KOPT-K1 (cell line): ENCODE results near the gene NPIPA5.
"Not testable (repeated sequence)": the region's sequence is repeated elsewhere in the genome, so short reads cannot be mapped to it uniquely, and the experiment has no call there.

Experiments used
- H3K27ac ChIP-seq: fragments of 200-600 bp; sonication (generic); 2 replicates; pipeline ENCODE4 v1.5.1; 2016; ENCODE audit warnings: antibody characterized with exemption, mild to moderate bottlenecking, low read depth, low read length; ENCODE audit not compliant: poor library complexity, severe bottlenecking
- H3K36me3 ChIP-seq: fragments of 200-600 bp; sonication (generic); 2 replicates; pipeline ENCODE4 v1.5.1; 2017; ENCODE audit warnings: antibody characterized with exemption, mild to moderate bottlenecking, low read length, moderate library complexity; ENCODE audit not compliant: insufficient read depth
- H3K9me3 ChIP-seq: fragments of 200-600 bp; sonication (generic); 2 replicates; pipeline ENCODE4 v1.5.1; 2017; ENCODE audit warnings: antibody characterized with exemption, low read length, mild to moderate bottlenecking; ENCODE audit not compliant: insufficient read depth, poor library complexity, severe bottlenecking

NPIPA5 gene

DNA sequence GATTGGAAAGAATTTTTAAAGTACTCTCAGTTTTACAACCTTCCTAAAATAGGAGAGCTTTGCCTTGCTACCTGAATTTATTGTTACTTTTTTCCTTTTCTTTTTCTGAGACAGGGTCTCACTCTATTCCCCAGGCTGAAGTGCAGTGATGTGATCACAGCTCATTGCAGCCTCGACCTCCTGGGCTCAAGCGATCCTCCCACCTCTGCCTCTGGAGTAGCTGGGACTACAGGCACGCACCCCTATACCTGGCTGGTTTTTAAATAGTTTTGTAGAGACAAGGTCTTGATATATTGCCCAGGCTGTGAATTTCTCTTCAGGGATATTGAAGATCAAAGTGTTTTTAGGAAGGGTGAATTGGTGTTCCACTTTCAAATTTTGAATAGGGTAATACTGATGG, 21.2 kb upstream of the NPIPA5 start:
- H3K27ac ChIP-seq: no peak overlapping the region
- no peaks in the 10 kb centered on the region for H3K9me3 ChIP-seq
- H3K36me3 ChIP-seq: no peaks in the 10 kb centered on the region

DNA sequence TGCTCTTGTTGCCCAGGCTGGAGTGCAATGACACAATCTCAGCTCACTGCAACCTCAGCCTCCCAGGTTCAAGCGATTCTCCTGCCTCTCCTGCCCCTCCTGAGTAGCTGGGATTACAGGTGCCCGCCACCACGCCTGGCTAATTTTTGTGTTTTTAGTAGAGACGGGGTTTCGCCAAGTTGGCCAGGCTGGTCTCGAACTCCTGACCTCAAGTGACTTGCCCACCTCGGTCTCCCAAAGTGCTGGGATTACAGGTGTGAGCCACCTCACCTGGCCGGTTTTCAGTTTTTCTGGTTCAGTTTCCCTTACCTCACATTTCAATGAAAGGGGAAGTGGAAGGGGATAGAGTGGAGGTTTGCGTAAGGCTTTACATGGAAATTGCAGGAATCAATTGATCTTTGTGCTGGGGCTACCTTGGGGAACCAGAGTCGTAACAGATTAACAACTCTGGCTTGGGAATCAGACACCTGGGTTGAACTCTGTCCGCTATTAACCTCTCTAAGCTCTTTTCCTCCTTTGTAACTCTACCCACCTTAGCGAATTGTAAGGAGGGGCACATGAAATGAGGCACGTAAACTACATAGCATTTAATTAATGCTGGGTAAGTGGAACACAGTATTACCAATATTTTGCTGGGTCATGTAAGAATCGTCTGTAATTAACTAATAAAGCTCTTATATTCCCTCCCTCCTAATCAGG, 20.7 kb upstream of the NPIPA5 start:
- Histone ChIP-seq H3K9me3 (no peaks in the 10 kb centered on the region), H3K36me3 (no peaks in the 10 kb centered on the region), H3K27ac (no peak overlapping the region)

DNA sequence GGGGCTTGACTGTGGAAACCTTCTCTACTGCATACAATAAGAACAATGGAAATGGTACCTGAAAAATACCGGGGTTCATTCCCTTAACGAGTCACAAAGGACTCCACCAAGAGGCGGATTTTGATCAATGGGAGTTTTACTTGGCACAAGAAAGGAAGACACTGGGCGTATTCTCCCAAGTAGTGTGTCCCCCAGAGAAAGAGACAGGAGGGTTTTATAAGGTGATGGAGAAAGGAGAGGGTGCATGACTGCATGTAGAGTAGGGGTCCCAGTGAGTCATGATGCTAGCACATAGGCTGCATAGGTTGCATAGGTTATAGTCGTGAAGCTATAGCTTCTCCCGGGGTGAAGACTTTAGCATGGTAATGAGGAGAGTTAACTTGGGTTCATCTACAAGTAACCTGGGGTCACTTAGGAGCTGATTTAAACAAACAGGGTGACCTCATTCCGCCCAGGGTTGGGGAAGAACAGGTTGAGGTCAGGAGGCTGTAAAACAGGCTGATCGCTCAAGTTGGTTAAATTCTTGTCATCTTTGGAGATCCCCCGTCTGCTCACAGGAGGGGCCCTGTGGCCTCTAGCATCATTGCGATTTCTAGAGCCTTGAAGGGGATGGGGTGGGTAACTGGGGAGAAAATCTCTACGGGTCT, 19.0 kb upstream of the NPIPA5 start:
- Histone ChIP-seq H3K27ac (no peak overlapping the region), H3K9me3 (no peaks in the 10 kb centered on the region), H3K36me3 (no peaks in the 10 kb centered on the region)

DNA sequence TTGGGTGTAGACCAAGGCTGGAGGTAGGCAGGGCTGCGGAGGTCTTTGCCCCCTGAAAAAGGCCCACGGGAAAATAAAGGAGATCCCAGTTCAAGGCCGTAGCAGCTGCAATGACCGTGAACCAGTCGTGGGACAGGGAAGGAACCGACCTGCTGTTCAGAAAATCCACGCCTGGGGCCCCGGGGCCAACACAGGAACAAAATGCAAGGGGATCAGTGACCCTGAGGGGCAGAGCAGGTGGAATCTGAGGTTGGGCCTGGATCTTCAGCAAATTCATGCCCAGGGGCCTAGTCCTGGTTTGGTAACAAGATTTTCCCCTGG, 18.4 kb upstream of the NPIPA5 start:
- H3K27ac ChIP-seq, H3K36me3 ChIP-seq, H3K9me3 ChIP-seq: not testable (repeated sequence)

DNA sequence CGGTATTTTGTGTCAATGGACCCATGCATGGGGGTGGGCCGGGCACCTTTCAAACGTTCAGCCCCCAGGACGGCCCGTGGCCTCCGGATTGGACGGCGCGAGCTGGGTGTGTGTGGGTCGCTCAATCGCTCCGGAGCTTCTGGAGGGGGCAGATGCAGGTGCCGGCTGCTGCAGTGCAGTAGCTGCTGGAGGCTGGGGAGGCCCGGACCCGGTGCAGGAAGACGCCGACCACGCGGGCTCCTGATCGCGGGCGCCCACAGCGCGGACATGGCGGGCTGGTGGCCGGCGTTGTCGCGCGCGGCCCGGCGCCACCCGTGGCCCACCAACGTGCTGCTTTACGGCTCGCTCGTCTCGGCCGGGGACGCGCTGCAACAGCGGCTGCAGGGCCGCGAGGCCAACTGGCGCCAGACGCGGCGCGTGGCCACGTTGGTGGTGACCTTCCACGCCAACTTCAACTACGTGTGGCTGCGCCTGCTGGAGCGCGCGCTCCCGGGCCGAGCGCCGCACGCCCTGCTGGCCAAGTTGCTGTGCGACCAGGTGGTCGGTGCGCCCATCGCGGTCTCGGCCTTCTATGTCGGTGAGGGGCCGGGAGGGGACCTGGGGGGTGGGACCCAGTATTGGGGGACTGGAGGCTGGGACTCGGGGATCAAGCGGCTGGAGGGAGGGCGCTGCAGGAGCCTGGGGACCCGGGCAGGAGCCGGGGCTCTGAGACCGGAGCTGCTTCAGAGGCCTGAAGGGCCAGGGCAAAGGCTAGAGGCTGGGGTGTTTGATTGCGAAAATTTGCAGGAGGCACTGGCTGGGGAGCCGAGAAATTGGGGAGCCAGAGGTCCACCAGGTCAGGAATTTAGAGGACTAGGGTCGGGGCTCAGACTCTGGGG, 17.8 kb upstream of the NPIPA5 start, which contains the start of gene MPV17L:
Gene MPV17L, plus strand, starts transcription at position 124 of the 878 bp plus-strand sequence. Its CDS starts 144 bp downstream, at position 268.
- H3K9me3 ChIP-seq, H3K36me3 ChIP-seq, H3K27ac ChIP-seq: not testable (repeated sequence)

DNA sequence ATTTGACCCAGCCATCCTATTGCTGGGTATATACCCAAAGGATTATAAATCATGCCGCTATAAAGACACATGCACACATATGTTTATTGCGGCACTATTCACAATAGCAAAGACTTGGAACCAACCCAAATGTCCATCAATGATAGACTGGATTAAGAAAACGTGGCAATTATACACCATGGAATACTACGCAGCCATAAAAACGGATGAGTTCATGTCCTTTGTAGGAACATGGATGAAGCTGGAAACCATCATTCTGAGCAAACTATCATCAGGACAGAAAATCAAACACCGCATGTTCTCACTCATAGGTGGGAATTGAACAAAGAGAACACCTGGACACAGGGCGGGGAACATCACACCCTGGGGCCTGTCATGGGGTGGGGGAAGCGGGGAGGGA, 14.9 kb upstream of the NPIPA5 start:
- not testable (repeated sequence) for H3K9me3 ChIP-seq, H3K27ac ChIP-seq, H3K36me3 ChIP-seq

DNA sequence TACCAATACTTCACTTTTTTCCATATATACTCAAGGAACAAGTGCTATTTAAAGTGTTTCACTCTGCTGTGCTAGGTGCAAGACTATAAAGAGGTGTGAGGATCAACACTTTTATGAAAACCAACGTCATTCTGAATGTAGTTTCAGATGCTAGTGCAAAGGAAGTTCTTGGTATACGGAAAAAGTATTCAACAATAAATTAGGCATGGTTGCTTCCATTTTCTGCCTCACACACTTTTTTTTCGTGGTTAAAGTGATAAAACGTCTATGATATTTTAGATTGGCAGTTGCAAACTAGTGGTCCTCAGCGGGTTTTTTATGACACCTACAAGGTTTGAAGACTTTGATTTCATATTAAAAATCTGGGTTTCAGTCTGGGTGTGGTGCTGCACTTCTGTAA, 11.8 kb upstream of the NPIPA5 start:
- H3K36me3 ChIP-seq, H3K27ac ChIP-seq, H3K9me3 ChIP-seq: not testable (repeated sequence)

DNA sequence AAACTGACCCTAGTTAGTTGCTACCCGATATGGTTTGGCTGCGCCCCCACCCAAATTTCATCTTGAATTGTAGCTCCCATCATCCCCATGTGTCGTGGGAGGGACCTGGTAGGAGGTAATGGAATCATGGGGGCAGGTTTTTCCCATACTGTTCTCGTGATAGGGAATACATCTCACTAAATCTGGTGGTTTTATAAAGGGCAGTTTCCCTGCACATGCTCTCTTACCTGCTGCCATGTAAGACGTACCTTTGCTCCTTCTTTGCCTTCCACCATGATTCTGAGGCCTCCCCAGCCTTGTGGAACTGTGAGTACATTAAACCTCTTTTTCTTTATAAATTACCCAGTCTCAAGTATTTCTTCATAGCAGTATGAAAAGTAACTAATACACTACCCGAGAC, 10.0 kb upstream of the NPIPA5 start:
- not testable (repeated sequence) for H3K9me3 ChIP-seq, H3K36me3 ChIP-seq, H3K27ac ChIP-seq

DNA sequence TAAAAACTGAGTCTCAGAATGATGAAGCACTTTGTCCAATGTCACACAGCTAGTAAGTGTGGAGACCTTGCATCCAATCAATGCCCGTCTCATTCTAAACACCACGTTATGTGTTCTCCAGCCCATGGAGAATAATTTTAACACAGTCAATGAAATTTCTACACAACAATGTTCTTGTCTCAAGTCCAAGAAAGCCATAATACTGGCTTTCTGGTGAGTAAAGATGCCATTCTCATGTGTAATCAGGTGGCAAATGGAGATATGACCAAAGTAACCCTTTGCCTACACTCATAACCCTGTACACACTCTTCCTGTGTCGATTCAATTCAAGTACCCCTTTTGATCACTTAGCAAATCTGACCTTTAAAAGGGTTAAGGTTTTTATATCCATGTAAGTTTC, 4.7 kb upstream of the NPIPA5 start:
- not testable (repeated sequence) for H3K27ac ChIP-seq, H3K9me3 ChIP-seq, H3K36me3 ChIP-seq

DNA sequence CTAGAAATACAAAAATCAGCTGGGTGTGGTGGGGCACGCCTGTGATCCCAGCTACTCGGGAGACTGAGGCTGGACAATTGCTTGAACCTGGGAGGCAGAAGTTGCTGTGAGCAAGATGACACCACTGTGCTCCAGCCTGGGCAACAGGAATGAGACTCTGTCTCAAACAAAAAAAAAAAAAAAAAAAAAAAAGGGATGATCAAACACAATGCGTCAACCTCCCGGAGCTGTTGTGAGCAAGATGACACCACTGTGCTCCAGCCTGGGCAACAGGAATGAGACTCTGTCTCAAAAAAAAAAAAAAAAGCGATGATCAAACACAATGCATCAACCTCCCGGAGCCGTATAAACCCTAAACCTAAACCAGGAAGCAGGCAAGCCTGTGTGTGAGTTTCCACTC, 20.6 kb downstream of the NPIPA5 start:
- H3K36me3 ChIP-seq, H3K9me3 ChIP-seq, H3K27ac ChIP-seq: not testable (repeated sequence)

DNA sequence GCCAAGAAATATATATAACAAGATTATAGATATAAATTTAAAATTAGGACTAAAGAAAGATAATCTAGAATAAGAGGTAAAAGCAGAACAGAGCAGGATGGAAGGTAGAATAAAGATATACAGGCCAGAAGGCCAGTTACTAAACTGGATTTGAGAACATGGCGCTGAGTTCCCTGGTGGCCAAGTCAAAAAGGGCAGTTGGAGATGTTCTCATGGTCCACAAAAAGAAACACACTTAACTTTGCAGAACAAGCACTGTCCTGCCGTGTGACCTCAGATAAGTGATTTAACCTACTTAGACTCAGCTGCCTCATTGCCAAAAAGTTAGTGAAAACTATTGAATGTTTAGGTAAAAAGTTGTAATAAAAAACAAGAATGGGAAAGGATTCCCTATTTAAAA, 23.2 kb downstream of the NPIPA5 start:
- H3K27ac ChIP-seq, H3K9me3 ChIP-seq, H3K36me3 ChIP-seq: not testable (repeated sequence)

DNA sequence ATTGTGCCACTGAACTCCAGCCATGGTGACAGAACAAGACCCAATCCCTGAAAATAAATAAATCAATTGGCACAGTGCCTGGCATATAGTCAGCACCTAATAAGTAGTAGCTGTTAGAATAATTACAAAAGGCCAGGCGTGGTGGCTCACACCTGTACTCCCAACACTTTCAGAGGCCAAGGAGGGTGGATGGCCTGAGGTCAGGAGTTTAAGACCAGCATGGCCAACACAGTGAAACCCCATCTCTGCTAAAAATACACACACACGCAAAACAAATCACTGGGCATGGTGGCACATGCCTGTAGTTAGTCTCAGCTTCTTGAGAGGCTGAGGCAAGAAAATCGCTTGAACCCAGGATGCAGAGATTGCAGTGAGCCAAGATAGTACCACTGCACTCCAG, 25.2 kb downstream of the NPIPA5 start:
- H3K9me3 ChIP-seq, H3K36me3 ChIP-seq, H3K27ac ChIP-seq: not testable (repeated sequence)

DNA sequence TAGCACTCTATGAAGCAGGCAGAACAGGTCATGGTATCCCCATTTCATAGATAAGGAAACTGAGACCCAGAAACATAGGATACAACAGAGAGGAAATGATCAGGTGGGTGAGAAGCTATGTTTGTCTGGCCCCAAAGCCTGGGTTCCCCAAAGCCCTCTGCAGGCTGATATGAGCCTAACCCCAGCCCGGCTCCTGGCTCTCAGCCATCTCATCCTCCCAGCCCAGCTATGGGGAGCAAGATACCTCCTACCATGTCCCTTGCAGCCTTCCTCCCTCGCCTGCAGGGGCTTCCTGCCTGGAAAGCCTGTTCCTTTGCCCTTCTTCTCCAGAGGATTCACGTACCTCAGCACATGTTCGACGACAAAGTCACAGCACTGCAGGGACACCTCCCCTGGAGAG, 26.3 kb downstream of the NPIPA5 start:
- H3K36me3 ChIP-seq, H3K27ac ChIP-seq, H3K9me3 ChIP-seq: not testable (repeated sequence)

DNA sequence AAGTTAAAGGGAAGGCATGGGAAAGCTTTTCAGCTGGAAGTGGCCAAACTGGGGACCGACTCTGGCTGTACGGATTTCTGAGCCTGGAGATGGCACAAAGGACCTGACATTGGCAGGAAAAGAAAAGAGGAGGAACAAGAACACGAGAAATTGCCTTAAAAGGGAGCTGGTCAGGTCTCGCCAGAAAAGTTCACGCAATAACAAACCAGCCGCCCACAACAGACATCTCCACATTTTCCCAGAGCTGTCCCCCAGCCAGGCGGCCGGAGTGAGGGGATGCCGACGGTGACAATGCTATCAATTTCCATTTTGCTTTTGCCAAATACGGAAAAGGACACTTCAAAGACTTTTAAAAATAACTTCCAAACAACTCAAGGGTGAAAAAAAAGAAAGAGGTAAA, 26.8 kb downstream of the NPIPA5 start:
- not testable (repeated sequence) for H3K36me3 ChIP-seq, H3K27ac ChIP-seq, H3K9me3 ChIP-seq

DNA sequence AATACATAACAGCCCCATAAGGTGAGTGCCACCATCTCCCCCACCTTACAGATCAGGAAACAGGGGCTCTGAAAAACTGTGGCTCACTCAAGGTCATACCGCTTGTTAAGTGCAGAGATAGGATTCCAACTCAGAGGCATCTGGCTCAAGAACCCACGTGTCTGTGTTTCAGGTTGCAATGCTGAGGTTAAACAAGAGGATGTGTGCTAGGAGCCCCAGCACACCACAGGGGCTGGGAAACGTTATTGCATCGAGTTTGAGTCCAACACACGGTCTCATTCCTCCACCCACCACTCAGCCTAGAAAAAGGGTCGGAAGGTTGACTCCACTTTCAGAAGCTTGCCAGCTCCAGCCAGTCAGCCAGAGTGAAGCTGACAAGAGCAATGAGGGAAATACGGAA, 29.4 kb downstream of the NPIPA5 start:
- H3K36me3 ChIP-seq, H3K9me3 ChIP-seq, H3K27ac ChIP-seq: not testable (repeated sequence)

DNA sequence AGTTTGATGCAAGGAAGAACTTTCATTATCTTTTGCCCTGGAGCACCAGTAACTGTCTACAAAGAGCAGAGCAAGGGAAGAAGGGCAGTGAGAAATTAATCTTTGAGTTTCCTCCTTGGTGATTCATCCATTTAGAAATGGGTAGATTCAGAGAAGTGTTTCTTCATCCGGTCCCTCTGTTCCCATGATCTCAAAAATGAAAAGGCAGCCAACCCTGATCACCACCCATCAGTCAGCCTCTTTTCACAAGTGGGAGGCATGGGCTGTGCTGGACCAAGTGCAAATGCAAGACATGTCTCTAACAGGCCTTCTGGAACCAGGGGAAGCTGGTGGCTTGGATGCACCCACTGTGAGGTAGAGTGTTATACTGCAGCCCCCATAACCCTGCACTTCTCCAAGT, 35.8 kb downstream of the NPIPA5 start:
- not testable (repeated sequence) for H3K9me3 ChIP-seq, H3K27ac ChIP-seq, H3K36me3 ChIP-seq
